Measurements from ENCODE around the gene POU3F4. TPM values are rescaled to one million over a fixed set of nuclear protein-coding genes. Genes with fewer than 3 reads are reported as not detected.

POU3F4 gene
- polyA plus RNA-seq, 1 donor from 2014 or later = 4.9 TPM

DNA sequence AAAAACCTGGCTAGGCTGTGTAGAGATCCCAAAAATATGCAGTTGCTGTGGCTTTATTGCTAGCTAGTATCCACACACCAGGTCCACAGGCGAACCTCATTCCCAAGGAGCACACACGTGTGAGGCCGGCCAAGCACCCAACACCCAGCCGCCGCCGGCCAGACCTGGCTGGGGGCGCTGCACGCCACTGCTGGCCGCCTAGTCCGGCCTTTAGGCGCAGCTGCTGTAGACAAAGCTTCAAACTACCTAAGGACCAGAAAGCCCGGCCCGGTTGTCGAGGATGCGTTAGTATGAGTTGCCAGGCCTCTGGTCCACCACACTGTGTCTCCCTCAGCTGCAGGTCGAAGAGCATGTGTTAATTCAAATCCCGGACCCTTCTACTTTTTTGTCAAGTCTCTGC, 3.1 kb downstream of the POU3F4 start:
- Histone ChIP-seq H3K27me3 (ENCODE audit: insufficient read depth, low read depth, low read length) (peaks cover 26% of the 10 kb centered on the region), H3K9ac (ENCODE audit: low read length) (peak overlapping the region; percentile 41)

DNA sequence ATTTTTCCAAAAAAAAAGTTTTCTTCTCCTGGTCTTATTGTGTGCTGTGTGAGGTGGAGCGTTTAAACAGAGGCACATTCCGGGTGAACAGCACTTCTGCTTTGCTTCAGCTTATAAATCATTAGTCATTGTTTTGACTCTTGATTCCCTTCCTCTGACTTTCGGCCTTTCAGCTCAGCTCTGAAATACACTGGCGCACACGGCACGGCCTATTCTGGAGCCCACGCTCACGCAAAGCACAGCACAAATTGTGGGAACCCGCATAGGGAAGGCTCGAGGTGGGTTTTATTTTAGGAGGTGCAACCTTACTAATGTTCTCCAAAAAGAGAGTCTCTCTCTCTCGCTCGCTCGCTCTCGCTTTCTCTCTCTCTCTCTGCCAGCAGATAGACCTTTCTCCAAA, 4.0 kb downstream of the POU3F4 start:
- H3K4me2 ChIP-seq (ENCODE audit: low read length) = no peak overlapping the region
- H2AFZ ChIP-seq (ENCODE audit: low read depth, low read length) = no peak overlapping the region
- no peak overlapping the region for H3K9ac ChIP-seq (ENCODE audit: low read length)
- H3K79me2 ChIP-seq (replicated peaks; ENCODE audit: insufficient read depth, low read length) = no peaks in the 10 kb centered on the region
- H3K36me3 ChIP-seq (ENCODE audit: insufficient read depth, low read length) = no peaks in the 10 kb centered on the region
- peaks cover 23% of the 10 kb centered on the region for H3K27me3 ChIP-seq (ENCODE audit: insufficient read depth, low read depth, low read length)
- no peak overlapping the region for H3K27ac ChIP-seq (ENCODE audit: low read length)
- no peaks in the 10 kb centered on the region for H3K9me2 ChIP-seq (ENCODE audit: insufficient read depth, low read length)
- peak overlapping the region; percentile 64 for H3K4me3 ChIP-seq (ENCODE audit: low read length)
- H3K9me3 ChIP-seq (ENCODE audit: low read length) = no peaks in the 10 kb centered on the region
- no peaks in the 10 kb centered on the region for H3F3A ChIP-seq (ENCODE audit: insufficient read depth, low read length, poor library complexity, severe bottlenecking)
- no peaks in the 10 kb centered on the region for H4K20me1 ChIP-seq (ENCODE audit: insufficient read depth)
- TF ChIP-seq, protein P1, sequence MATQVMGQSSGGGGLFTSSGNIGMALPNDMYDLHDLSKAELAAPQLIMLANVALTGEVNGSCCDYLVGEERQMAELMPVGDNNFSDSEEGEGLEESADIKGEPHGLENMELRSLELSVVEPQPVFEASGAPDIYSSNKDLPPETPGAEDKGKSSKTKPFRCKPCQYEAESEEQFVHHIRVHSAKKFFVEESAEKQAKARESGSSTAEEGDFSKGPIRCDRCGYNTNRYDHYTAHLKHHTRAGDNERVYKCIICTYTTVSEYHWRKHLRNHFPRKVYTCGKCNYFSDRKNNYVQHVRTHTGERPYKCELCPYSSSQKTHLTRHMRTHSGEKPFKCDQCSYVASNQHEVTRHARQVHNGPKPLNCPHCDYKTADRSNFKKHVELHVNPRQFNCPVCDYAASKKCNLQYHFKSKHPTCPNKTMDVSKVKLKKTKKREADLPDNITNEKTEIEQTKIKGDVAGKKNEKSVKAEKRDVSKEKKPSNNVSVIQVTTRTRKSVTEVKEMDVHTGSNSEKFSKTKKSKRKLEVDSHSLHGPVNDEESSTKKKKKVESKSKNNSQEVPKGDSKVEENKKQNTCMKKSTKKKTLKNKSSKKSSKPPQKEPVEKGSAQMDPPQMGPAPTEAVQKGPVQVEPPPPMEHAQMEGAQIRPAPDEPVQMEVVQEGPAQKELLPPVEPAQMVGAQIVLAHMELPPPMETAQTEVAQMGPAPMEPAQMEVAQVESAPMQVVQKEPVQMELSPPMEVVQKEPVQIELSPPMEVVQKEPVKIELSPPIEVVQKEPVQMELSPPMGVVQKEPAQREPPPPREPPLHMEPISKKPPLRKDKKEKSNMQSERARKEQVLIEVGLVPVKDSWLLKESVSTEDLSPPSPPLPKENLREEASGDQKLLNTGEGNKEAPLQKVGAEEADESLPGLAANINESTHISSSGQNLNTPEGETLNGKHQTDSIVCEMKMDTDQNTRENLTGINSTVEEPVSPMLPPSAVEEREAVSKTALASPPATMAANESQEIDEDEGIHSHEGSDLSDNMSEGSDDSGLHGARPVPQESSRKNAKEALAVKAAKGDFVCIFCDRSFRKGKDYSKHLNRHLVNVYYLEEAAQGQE (IDR thresholded peaks at IDR 0.05; ENCODE audit: borderline replicate concordance) = no peak
- TF ChIP-seq, protein P2, sequence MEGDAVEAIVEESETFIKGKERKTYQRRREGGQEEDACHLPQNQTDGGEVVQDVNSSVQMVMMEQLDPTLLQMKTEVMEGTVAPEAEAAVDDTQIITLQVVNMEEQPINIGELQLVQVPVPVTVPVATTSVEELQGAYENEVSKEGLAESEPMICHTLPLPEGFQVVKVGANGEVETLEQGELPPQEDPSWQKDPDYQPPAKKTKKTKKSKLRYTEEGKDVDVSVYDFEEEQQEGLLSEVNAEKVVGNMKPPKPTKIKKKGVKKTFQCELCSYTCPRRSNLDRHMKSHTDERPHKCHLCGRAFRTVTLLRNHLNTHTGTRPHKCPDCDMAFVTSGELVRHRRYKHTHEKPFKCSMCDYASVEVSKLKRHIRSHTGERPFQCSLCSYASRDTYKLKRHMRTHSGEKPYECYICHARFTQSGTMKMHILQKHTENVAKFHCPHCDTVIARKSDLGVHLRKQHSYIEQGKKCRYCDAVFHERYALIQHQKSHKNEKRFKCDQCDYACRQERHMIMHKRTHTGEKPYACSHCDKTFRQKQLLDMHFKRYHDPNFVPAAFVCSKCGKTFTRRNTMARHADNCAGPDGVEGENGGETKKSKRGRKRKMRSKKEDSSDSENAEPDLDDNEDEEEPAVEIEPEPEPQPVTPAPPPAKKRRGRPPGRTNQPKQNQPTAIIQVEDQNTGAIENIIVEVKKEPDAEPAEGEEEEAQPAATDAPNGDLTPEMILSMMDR (IDR thresholded peaks at IDR 0.05; ENCODE audit: poor library complexity, severe bottlenecking) = no peak
- TF ChIP-seq POLR2AphosphoS5 (IDR thresholded peaks at IDR 0.05) (no peak), TAF1 (IDR thresholded peaks at IDR 0.05; ENCODE audit: low read depth) (no peak), EP300 (conservative IDR thresholded peaks at IDR 0.05; ENCODE audit: poor library complexity, severe bottlenecking) (no peak), RAD21 (conservative IDR thresholded peaks at IDR 0.05) (no peak), SMC3 (conservative IDR thresholded peaks at IDR 0.05; ENCODE audit: poor library complexity) (no peak), EZH2 (IDR thresholded peaks at IDR 0.05; ENCODE audit: borderline replicate concordance, insufficient read depth, low read length, poor library complexity, severe bottlenecking) (no peak)

More for the DNA sequence above, 3.1 kb downstream of the POU3F4 start:
- Histone ChIP-seq H3K9me3 (ENCODE audit: low read length) (no peaks in the 10 kb centered on the region), H4K20me1 (ENCODE audit: insufficient read depth) (no peaks in the 10 kb centered on the region), H2AFZ (ENCODE audit: low read depth, low read length) (no peak overlapping the region), H3K36me3 (ENCODE audit: insufficient read depth, low read length) (no peaks in the 10 kb centered on the region), H3K79me2 (replicated peaks; ENCODE audit: insufficient read depth, low read length) (no peaks in the 10 kb centered on the region), H3F3A (ENCODE audit: insufficient read depth, low read length, poor library complexity, severe bottlenecking) (no peaks in the 10 kb centered on the region), H3K4me3 (ENCODE audit: low read length) (peak overlapping the region; percentile 64), H3K9me2 (ENCODE audit: insufficient read depth, low read length) (no peaks in the 10 kb centered on the region), H3K4me2 (ENCODE audit: low read length) (no peak overlapping the region), H3K27ac (ENCODE audit: low read length) (no peak overlapping the region)
- TF ChIP-seq EZH2 (IDR thresholded peaks at IDR 0.05; ENCODE audit: borderline replicate concordance, insufficient read depth, low read length, poor library complexity, severe bottlenecking) (no peak), POLR2AphosphoS5 (IDR thresholded peaks at IDR 0.05) (no peak), SMC3 (conservative IDR thresholded peaks at IDR 0.05; ENCODE audit: poor library complexity) (no peak), EP300 (conservative IDR thresholded peaks at IDR 0.05; ENCODE audit: poor library complexity, severe bottlenecking) (no peak), TAF1 (IDR thresholded peaks at IDR 0.05; ENCODE audit: low read depth) (no peak), RAD21 (conservative IDR thresholded peaks at IDR 0.05) (no peak), MXI1 (conservative IDR thresholded peaks at IDR 0.05; ENCODE audit: poor library complexity, severe bottlenecking) (no peak)
- TF ChIP-seq, protein P1 (IDR thresholded peaks at IDR 0.05; ENCODE audit: borderline replicate concordance) = no peak
- TF ChIP-seq, protein P2 (IDR thresholded peaks at IDR 0.05; ENCODE audit: poor library complexity, severe bottlenecking) = no peak

All from neural cell (in vitro differentiated cells).